GM18861 (cell line): ENCODE results near the gene TMEM126B.
A peak's percentile ranks its signal among the peaks of the same experiment; 100 is the strongest.

Experiments
- ATAC-seq: cut with Tn5 transposase; IDR thresholded peaks from one replicate; pipeline ENCODE4 v1.9.1; 2021; ENCODE audit not compliant: unreplicated experiment

Gene TMEM126B

GRCh38 chr11:85682330-85683305 lies 54.2 kb downstream of the TMEM126B start:
- ATAC-seq = peak; percentile 70

- ATAC-seq = no peak
These were observed 56.9 kb downstream of the TMEM126B start for GRCh38 chr11:85685125-85685819.

- no peak for ATAC-seq
These were observed 57.5 kb downstream of the TMEM126B start, which contains the start of gene CCDC89 for GRCh38 chr11:85685820-85686459. TSS of gene CCDC89 (minus strand) at chr11:85686195. CDS start at chr11:85686130, 65 bp downstream.
